GM19463 (cell line): ENCODE data around the gene PCDHGB1.
"Not testable (repeated sequence)": the region's sequence is repeated elsewhere in the genome, so short reads cannot be mapped to it uniquely, and the experiment has no call there.

Source experiments
- ATAC-seq: cut with Tn5 transposase; IDR thresholded peaks from one replicate; pipeline ENCODE4 v1.9.1; 2021; ENCODE audit warnings: mild to moderate bottlenecking, moderate library complexity; ENCODE audit not compliant: unreplicated experiment

Gene PCDHGB1

GRCh38 chr5:141349917-141350619 lies at the start of gene PCDHGB1:
Gene PCDHGB1 (plus strand): TSS chr5:141350099. CDS start chr5:141350261, 162 bp downstream.
- ATAC-seq, result peak; percentile 94

GRCh38 chr5:141303756-141304155 lies 46.1 kb upstream of the PCDHGB1 start, which contains the start of gene SLC25A2:
Gene SLC25A2 (minus strand): TSS chr5:141304049. CDS start chr5:141303865, 184 bp downstream.
- no peak for ATAC-seq

GRCh38 chr5:141306630-141307029 lies 43.3 kb upstream of the PCDHGB1 start:
- no peak for ATAC-seq

- ATAC-seq, result no peak
Measured at GRCh38 chr5:141313711-141314110, 36.2 kb upstream of the PCDHGB1 start.

GRCh38 chr5:141316963-141317362 lies 32.9 kb upstream of the PCDHGB1 start:
- not testable (repeated sequence) for ATAC-seq

- ATAC-seq, result no peak
Measured at GRCh38 chr5:141319202-141319601, 30.7 kb upstream of the PCDHGB1 start.

GRCh38 chr5:141319699-141320098 lies 30.2 kb upstream of the PCDHGB1 start:
- ATAC-seq, result no peak

- ATAC-seq, result peak; percentile 96
Measured at GRCh38 chr5:141320225-141321169, 29.4 kb upstream of the PCDHGB1 start, which contains the start of gene TAF7. Gene TAF7 (minus strand): TSS chr5:141320784. CDS start chr5:141320044, 740 bp downstream.

- no peak for ATAC-seq
Measured at GRCh38 chr5:141322261-141322660, 27.6 kb upstream of the PCDHGB1 start.

- peak; percentile 95 for ATAC-seq
Measured at GRCh38 chr5:141326088-141326854, 23.6 kb upstream of the PCDHGB1 start.

- ATAC-seq, result no peak
Measured at GRCh38 chr5:141328231-141328630, 21.7 kb upstream of the PCDHGB1 start.

- ATAC-seq, result no peak
Measured at GRCh38 chr5:141330299-141331080, 19.4 kb upstream of the PCDHGB1 start, which contains the start of gene PCDHGA1. Gene PCDHGA1 (plus strand): TSS chr5:141330514.

- ATAC-seq, result not testable (repeated sequence)
Measured at GRCh38 chr5:141332571-141332970, 17.3 kb upstream of the PCDHGB1 start.

- no peak for ATAC-seq
Measured at GRCh38 chr5:141338538-141339306, 11.2 kb upstream of the PCDHGB1 start, which contains the start of gene PCDHGA2. Gene PCDHGA2 (plus strand): TSS chr5:141338760.

- not testable (repeated sequence) for ATAC-seq
Measured at GRCh38 chr5:141340781-141341354, 9.0 kb upstream of the PCDHGB1 start.

GRCh38 chr5:141342773-141343172 lies 7.1 kb upstream of the PCDHGB1 start:
- no peak for ATAC-seq

GRCh38 chr5:141343242-141343952 lies 6.5 kb upstream of the PCDHGB1 start, which contains the start of gene PCDHGA3:
Gene PCDHGA3 (plus strand): TSS chr5:141343829. CDS start chr5:141344034, 205 bp downstream.
- no peak for ATAC-seq

GRCh38 chr5:141343953-141344463 lies 5.9 kb upstream of the PCDHGB1 start:
- ATAC-seq, result no peak
